DND-41 (cell line): ENCODE results near the gene BRD3.
"Not testable (repeated sequence)": the region's sequence is repeated elsewhere in the genome, so short reads cannot be mapped to it uniquely, and the experiment has no call there.

ENCODE experiments used
- ATAC-seq: fragments of 200-7000 bp; cut with Tn5 transposase; 3 replicates; pipeline ENCODE4 v1.9.1; 2021; ENCODE audit warnings: low read depth; ENCODE audit not compliant: insufficient read depth
- DNase-seq: peaks from one replicate; pipeline ENCODE4 v3.0.0-alpha.2; 2020
- H2AFZ ChIP-seq: 2 replicates; pipeline ENCODE4 v1.6.0; 2012; ENCODE audit warnings: low read depth, low read length
- H3K27ac ChIP-seq: 2 replicates; pipeline ENCODE4 v1.5.1; 2012; ENCODE audit warnings: low read length, inconsistent platforms
- H3K27me3 ChIP-seq: fragments of 200-600 bp; sonication (generic); 2 replicates; pipeline ENCODE4 v1.6.0; 2012; ENCODE audit warnings: low read length, mild to moderate bottlenecking, inconsistent platforms; ENCODE audit not compliant: insufficient read depth, poor library complexity
- H3K36me3 ChIP-seq: 2 replicates; pipeline ENCODE4 v1.5.1; 2012; ENCODE audit warnings: low read length, inconsistent platforms; ENCODE audit not compliant: insufficient read depth
- H3K4me1 ChIP-seq: 2 replicates; pipeline ENCODE4 v1.5.1; 2012; ENCODE audit warnings: mild to moderate bottlenecking, low read length; ENCODE audit not compliant: insufficient read depth
- H3K4me2 ChIP-seq: 2 replicates; pipeline ENCODE4 v1.6.0; 2012; ENCODE audit warnings: mild to moderate bottlenecking, moderate library complexity, low read length, inconsistent platforms; ENCODE audit not compliant: insufficient read depth
- H3K4me3 ChIP-seq, 2 experiments: fragments of 200-600 bp in 1 of 2; shearing (Covaris generic) in 1 of 2; 2 replicates each; pipeline ENCODE4 v1.5.1; 2012 to 2016; ENCODE audit warnings: inconsistent platforms in 2 of 2, low read length in 2 of 2, mild to moderate bottlenecking in 2 of 2, low read depth in 1 of 2, moderate library complexity in 1 of 2
- H3K79me2 ChIP-seq: 2 replicates; pipeline ENCODE4 v1.6.0; 2012; ENCODE audit warnings: low read length, inconsistent platforms; ENCODE audit not compliant: insufficient read depth
- H3K9ac ChIP-seq: 2 replicates; pipeline ENCODE4 v1.6.0; 2012; ENCODE audit warnings: low read depth, mild to moderate bottlenecking, inconsistent platforms, low read length, moderate library complexity
- H3K9me3 ChIP-seq: 2 replicates; pipeline ENCODE4 v1.5.1; 2012; ENCODE audit warnings: low read length, moderate library complexity, mild to moderate bottlenecking, inconsistent platforms; ENCODE audit not compliant: insufficient read depth, severe bottlenecking
- H4K20me1 ChIP-seq: 2 replicates; pipeline ENCODE4 v1.6.0; 2012; ENCODE audit warnings: low read length; ENCODE audit not compliant: insufficient read depth
- CTCF ChIP-seq: IDR thresholded peaks from 2 replicates; pipeline ENCODE4 v1.5.1; 2012; ENCODE audit warnings: borderline replicate concordance, low read length, moderate library complexity, mild to moderate bottlenecking; ENCODE audit not compliant: poor library complexity, severe bottlenecking; ENCODE audit errors: extremely low read depth
- EZH2 ChIP-seq: IDR thresholded peaks from 3 replicates; pipeline ENCODE4 v1.6.1; 2012; ENCODE audit warnings: borderline replicate concordance, low read depth, mild to moderate bottlenecking, moderate library complexity, low read length, inconsistent platforms; ENCODE audit not compliant: severe bottlenecking

Gene BRD3

DNA sequence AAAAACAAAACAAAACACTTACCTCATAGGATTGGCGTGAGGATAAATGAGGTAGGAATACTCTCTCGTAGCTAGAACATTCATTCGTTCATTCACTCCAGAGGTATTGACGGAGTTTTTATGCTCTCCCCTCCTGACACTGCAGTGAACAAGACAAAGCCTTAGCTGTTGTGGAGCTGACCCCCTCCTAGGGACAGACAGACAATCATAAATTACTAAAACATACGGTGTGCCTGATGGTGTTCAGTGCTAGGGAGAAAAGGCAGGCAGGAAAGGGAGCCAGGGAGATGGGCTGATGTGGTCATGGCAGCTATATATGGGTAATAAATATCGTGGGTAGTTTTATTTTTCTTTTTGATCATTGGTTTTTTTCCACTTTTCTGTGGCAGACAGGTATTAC lies 5.7 kb upstream of the BRD3 start:
- DNase-seq (no peak), ATAC-seq (no peak)
- H3K4me3 ChIP-seq = no peak overlapping the region
- peaks cover 12% of the 10 kb centered on the region for H3K4me1 ChIP-seq
- no peaks in the 10 kb centered on the region for H4K20me1 ChIP-seq
- H3K9ac ChIP-seq = no peak overlapping the region
- H3K79me2 ChIP-seq = no peaks in the 10 kb centered on the region
- TF ChIP-seq CTCF (no peak), EZH2 (no peak)
- no peaks in the 10 kb centered on the region for H3K36me3 ChIP-seq
- H3K27ac ChIP-seq = no peak overlapping the region
- H3K9me3 ChIP-seq = no peaks in the 10 kb centered on the region
- no peak overlapping the region for H2AFZ ChIP-seq
- H3K27me3 ChIP-seq = peaks cover 15% of the 10 kb centered on the region
- H3K4me2 ChIP-seq = no peak overlapping the region

- H2AFZ ChIP-seq, ATAC-seq, H3K9ac ChIP-seq, H3K4me3 ChIP-seq, H3K4me2 ChIP-seq, H4K20me1 ChIP-seq, DNase-seq, H3K27ac ChIP-seq, H3K36me3 ChIP-seq, H3K79me2 ChIP-seq, H3K9me3 ChIP-seq: not testable (repeated sequence)
- Histone ChIP-seq H3K27me3 (peaks cover 15% of the 10 kb centered on the region), H3K4me1 (peaks cover 12% of the 10 kb centered on the region)
Measured at GRCh38 chr9:134072683-134073082, 4.9 kb upstream of the BRD3 start.

GRCh38 chr9:134071149-134071548 lies 3.3 kb upstream of the BRD3 start:
- Histone ChIP-seq H3K4me3 (no peak overlapping the region), H3K9ac (no peak overlapping the region), H3K27ac (no peak overlapping the region), H3K27me3 (peaks cover 15% of the 10 kb centered on the region), H3K9me3 (no peaks in the 10 kb centered on the region), H3K36me3 (no peaks in the 10 kb centered on the region), H2AFZ (no peak overlapping the region), H3K4me1 (peaks cover 13% of the 10 kb centered on the region), H4K20me1 (peaks cover under 1% of the 10 kb centered on the region; the same call in 1 of the 2 replicates), H3K4me2 (no peak overlapping the region), H3K79me2 (peaks cover 13% of the 10 kb centered on the region)
- DNase-seq = no peak
- TF ChIP-seq EZH2 = no peak
- TF ChIP-seq CTCF = no peak
- no peak for ATAC-seq

GRCh38 chr9:134069480-134070399 lies 1.9 kb upstream of the BRD3 start:
- H3K4me3 ChIP-seq = peak overlapping the region in 1 of 2 experiments; percentile 84; a peak in 2 of 4 replicates
- peaks cover 27% of the 10 kb centered on the region for H3K79me2 ChIP-seq
- peak overlapping the region; percentile 92 for H3K4me2 ChIP-seq
- ATAC-seq (no peak), DNase-seq (no peak)
- peaks cover 12% of the 10 kb centered on the region for H4K20me1 ChIP-seq
- peaks cover 2% of the 10 kb centered on the region; the same call in 1 of the 2 replicates for H3K36me3 ChIP-seq
- H3K4me1 ChIP-seq = peaks cover 27% of the 10 kb centered on the region
- H3K9me3 ChIP-seq = no peaks in the 10 kb centered on the region
- H3K27me3 ChIP-seq = peaks cover 15% of the 10 kb centered on the region
- no peak overlapping the region for H3K27ac ChIP-seq
- H2AFZ ChIP-seq = no peak overlapping the region
- TF ChIP-seq CTCF = no peak
- no peak for TF ChIP-seq EZH2
- peak overlapping the region; percentile 68 for H3K9ac ChIP-seq
